ENCODE results near the gene PHF1.

- no peak for TF ChIP-seq CTCF (IDR thresholded peaks at IDR 0.05; ENCODE audit: low read depth, low read length)
- no peak for TF ChIP-seq EZH2phosphoT487 (IDR thresholded peaks at IDR 0.05; ENCODE audit: low read depth)
These were observed 41.7 kb downstream of the PHF1 start for GRCh38 chr6:33452496-33452895.

Measured in OCI-LY3 (cell line).